Right atrium auricular region (tissue), 2 donors: ENCODE results near the gene FKBP1B. TPM values are rescaled to one million over a fixed set of nuclear protein-coding genes. Genes with fewer than 3 reads are reported as not detected.
A peak's percentile ranks its signal among the peaks of the same experiment; 100 is the strongest.

Experiments
- DNase-seq: peaks from one replicate; pipeline ENCODE4 v3.0.0-alpha.2; 2019; ENCODE audit warnings: low spot score
- H3K27ac ChIP-seq, 2 donors: fragments of 200-600 bp; sonication (generic); 1 replicate in 1 of 2; 2 replicates in 1 of 2; pipeline ENCODE4 v1.5.1; 2016 to 2019
- H3K27me3 ChIP-seq, 2 donors: fragments of 200-600 bp; sonication (generic); one replicate each; pipeline versions ENCODE4 v1.5.1 to v1.6.0; 2017 to 2019
- H3K36me3 ChIP-seq: fragments of 200-600 bp; sonication (generic); one replicate; pipeline ENCODE4 v1.5.1; 2016
- H3K4me1 ChIP-seq, 2 donors: fragments of 200-600 bp; sonication (generic); one replicate each; pipeline versions ENCODE4 v1.5.1 to v1.6.0; 2017 to 2019
- H3K4me3 ChIP-seq, 2 donors: fragments of 200-600 bp; sonication (generic); 1 replicate in 1 of 2; 2 replicates in 1 of 2; pipeline ENCODE4 v1.5.1; 2017 to 2019; ENCODE audit warnings: mild to moderate bottlenecking in 1 of 2, moderate library complexity in 1 of 2
- H3K9me3 ChIP-seq, 2 donors: fragments of 200-600 bp; sonication (generic); one replicate each; pipeline ENCODE4 v1.5.1; 2019
- total RNA-seq, 2 donors: library from RNA; depleted of rRNA; stranded (reverse); fragments of >200 nt; gene quantifications; one replicate each; pipeline ENCODE4 v1.1.0, GENCODE V29; 2016
- TF ChIP-seq, protein P1 (sequence below), 2 donors: fragments of 200-600 bp; sonication (generic); IDR thresholded peaks; one replicate each; pipeline ENCODE4 v1.5.1; 2019; ENCODE audit warnings: antibody characterized with exemption in 2 of 2

The FKBP1B gene
- total RNA-seq, 2 donors from 2014 or later = 5.0 to 8.5 TPM

DNA sequence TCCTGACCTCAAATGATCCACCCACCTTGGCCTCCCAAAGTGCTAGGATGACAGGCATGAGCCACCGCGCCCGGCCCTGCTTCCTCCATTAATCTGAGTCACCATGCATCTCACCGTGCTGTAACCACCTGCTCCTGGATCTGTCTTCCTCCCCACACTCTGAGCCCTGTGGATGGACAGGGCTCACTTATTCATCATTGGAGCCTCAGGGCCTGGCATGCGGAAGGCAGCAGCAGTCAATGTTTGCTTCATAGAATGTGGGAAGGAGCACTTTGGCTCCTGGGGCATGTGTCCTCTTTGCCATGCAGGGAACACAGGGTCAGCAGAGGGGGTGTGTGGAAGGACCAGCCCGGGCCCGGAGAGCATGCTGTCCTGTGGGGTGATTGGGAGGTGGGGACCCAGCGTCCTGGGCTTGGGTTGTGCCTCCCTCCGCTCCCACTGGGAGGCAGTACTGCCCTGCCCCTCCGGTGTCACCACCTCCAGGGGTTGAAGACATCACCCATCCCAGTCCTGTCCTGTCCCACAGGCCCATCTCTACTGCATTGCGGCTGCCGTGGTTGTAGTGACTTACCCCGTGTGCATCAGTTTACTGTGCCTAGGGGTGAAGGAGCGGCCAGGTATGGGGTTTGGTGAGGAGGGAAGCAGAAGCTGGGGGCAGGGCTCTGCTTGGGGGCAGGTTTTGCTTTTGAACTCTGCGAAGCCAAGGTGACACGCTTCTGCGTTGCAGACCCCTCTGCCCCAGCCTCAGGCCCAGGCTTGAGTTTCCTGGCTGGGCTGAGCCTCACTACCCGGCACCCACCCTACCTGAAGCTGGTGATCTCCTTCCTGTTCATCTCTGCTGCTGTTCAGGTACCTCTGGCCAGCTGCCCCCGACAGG is 28.2 kb upstream of the FKBP1B start:
- Histone ChIP-seq H3K4me1 (no peaks in the 10 kb centered on the region), H3K36me3 (peaks cover 3% of the 10 kb centered on the region), H3K27me3 (no peaks in the 10 kb centered on the region), H3K27ac (no peak overlapping the region), H3K9me3 (no peaks in the 10 kb centered on the region), H3K4me3 (no peak overlapping the region)
- DNase-seq = no peak
- TF ChIP-seq, protein P1, sequence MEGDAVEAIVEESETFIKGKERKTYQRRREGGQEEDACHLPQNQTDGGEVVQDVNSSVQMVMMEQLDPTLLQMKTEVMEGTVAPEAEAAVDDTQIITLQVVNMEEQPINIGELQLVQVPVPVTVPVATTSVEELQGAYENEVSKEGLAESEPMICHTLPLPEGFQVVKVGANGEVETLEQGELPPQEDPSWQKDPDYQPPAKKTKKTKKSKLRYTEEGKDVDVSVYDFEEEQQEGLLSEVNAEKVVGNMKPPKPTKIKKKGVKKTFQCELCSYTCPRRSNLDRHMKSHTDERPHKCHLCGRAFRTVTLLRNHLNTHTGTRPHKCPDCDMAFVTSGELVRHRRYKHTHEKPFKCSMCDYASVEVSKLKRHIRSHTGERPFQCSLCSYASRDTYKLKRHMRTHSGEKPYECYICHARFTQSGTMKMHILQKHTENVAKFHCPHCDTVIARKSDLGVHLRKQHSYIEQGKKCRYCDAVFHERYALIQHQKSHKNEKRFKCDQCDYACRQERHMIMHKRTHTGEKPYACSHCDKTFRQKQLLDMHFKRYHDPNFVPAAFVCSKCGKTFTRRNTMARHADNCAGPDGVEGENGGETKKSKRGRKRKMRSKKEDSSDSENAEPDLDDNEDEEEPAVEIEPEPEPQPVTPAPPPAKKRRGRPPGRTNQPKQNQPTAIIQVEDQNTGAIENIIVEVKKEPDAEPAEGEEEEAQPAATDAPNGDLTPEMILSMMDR (IDR thresholded peaks at IDR 0.05) = peak in 1 of 2 donors; percentile 16

DNA sequence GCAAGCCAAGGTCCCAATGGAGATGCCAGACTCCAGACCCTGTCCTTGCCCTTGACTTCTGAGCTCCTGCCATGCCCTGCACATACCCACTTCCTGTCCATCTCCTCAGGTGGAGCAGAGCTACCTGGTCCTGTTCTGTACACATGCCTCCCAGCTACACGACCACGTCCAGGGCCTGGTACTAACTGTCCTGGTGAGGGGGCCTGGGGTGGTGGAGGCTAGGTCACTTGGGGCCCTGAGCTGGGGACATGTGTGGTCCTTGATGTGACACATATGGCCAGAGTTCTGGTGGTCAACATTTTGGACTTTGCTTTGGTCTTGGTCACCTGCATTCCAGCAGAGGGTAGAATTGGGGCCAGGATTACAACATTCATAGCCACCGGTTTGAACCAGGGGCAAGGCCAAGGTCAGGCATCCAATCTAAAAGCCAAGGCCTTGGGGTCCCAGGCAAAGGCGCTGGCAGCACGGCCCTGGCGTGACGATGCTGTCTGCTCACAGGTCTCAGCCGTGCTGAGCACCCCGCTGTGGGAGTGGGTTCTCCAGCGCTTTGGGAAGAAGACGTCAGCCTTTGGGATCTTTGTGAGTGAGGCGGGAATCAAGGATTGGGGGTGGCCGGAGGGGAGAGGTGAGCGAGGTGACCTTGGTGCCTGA is 27.1 kb upstream of the FKBP1B start:
- Histone ChIP-seq H3K36me3 (peaks cover 4% of the 10 kb centered on the region), H3K27me3 (no peaks in the 10 kb centered on the region), H3K9me3 (no peaks in the 10 kb centered on the region), H3K4me1 (no peaks in the 10 kb centered on the region), H3K27ac (no peak overlapping the region), H3K4me3 (no peak overlapping the region)
- TF ChIP-seq, protein P1 (IDR thresholded peaks at IDR 0.05) = no peak
- DNase-seq = no peak

DNA sequence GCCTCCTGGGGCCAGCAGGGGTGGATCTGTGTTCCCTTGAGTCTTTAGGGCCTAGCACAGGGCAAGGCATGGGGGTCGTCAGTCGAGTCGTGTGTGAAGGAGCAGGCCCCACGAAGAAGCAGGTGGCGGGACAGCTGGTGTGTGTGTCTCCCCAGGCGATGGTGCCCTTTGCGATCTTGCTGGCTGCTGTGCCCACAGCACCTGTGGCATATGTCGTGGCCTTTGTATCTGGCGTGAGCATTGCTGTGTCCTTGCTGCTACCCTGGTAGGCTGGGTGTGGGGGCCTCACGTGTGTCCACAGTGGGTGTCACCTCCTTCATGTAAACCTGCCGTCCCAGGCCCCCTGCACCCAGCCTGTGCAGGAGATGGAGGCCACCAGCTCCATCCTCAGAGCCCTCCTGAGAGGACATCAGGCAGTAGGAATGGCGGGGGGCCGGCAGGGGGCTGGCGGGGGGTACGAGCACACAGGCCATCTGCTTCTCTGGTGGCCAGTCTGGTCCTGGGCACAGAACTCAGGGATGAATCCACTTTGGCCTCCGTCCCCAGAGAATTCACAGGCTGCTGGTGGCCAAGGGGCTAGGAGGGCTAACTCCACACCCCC is 26.5 kb upstream of the FKBP1B start:
- H3K9me3 ChIP-seq = no peaks in the 10 kb centered on the region
- H3K27ac ChIP-seq = no peak overlapping the region
- TF ChIP-seq, protein P1 (IDR thresholded peaks at IDR 0.05) = no peak
- no peaks in the 10 kb centered on the region for H3K4me1 ChIP-seq
- peaks cover 4% of the 10 kb centered on the region for H3K36me3 ChIP-seq
- H3K27me3 ChIP-seq = no peaks in the 10 kb centered on the region
- DNase-seq = no peak
- no peak overlapping the region for H3K4me3 ChIP-seq

DNA sequence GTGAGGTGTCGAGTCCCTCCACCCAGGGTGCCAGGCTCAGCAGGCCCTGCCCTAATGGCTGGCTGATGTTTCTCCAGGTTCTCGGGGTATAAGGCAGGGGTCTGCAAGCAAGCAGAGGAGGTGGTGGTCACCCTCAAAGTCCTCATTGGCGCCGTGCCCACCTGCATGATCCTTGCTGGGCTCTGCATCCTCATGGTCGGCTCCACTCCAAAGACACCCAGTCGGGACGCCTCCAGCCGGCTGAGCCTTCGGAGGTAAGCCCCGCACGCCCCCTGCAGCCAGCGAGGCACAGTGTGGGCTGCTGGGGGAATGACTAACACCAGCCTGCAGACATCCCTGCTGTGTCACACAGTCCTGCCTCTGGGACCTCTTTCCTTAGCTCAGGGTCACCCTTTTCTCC is 25.5 kb upstream of the FKBP1B start:
- H3K9me3 ChIP-seq = no peaks in the 10 kb centered on the region
- no peak for DNase-seq
- H3K27me3 ChIP-seq = no peaks in the 10 kb centered on the region
- no peak overlapping the region for H3K27ac ChIP-seq
- TF ChIP-seq, protein P1 (IDR thresholded peaks at IDR 0.05) = peak in 1 of 2 donors; percentile 34
- H3K4me3 ChIP-seq = no peak overlapping the region
- no peaks in the 10 kb centered on the region for H3K4me1 ChIP-seq
- peaks cover 6% of the 10 kb centered on the region for H3K36me3 ChIP-seq

DNA sequence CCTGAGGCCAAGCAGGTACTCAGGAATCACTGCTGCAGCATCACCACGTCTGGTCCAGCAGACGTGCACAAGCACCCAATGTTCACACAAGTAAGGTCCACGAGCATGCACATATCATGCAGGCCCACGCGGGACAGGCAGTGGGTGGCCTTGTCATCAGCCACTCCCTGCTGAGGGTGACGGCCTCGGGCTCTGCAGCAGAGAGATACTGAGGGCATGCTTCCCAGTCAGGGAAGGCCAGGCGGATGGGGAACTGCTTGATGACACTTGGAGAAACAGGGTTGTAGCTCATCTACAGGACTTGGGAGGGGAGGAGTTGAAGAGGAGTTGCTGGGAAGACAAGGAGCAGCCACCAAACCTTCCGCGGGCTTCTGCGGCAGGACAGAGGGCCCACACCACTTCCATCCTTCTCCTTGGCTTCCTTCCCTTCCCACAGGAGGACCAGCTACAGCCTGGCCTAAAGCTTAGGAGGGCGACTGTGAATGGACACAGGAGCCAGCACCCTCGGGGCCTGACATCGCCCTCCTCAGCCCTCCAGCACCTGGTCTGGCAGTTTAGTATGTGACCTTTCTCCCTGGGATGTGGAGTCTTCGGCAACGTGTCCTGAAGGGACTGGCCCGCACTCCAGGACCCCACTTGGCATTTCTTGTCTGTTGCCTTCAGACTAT is 24.4 kb upstream of the FKBP1B start:
- Histone ChIP-seq H3K27ac (no peak overlapping the region), H3K4me1 (no peaks in the 10 kb centered on the region), H3K36me3 (peaks cover 17% of the 10 kb centered on the region), H3K27me3 (no peaks in the 10 kb centered on the region), H3K9me3 (no peaks in the 10 kb centered on the region), H3K4me3 (no peak overlapping the region)
- DNase-seq = no peak
- TF ChIP-seq, protein P1 (IDR thresholded peaks at IDR 0.05) = no peak
